Activated CD8-positive, alpha-beta T cell treated with anti-CD3 and anti-CD28 coated beads for 36 hours (primary cell): Measurements from ENCODE around the gene KLHL29. TPM values are rescaled to one million over a fixed set of nuclear protein-coding genes. Genes with fewer than 3 reads are reported as not detected.

Experiments used
- ATAC-seq: fragments of 200-7000 bp; cut with Tn5 transposase; one replicate; pipeline ENCODE4 v1.10.0; 2021; ENCODE audit warnings: mild to moderate bottlenecking, moderate library complexity
- CTCF ChIA-PET: fragments of 350-600 bp; sonication (Branson Sonifier 250); formaldehyde crosslinking; loops from one replicate; lab custom pipeline; 2021; ENCODE audit warnings: antibody characterized with exemption; lab: Charles Lee
- POLR2A ChIA-PET: fragments of 350-600 bp; sonication (Branson Sonifier 250); formaldehyde crosslinking; loops from one replicate; lab custom pipeline; 2021; ENCODE audit warnings: antibody characterized with exemption; lab: Charles Lee
- DNase-seq: peaks from one replicate; pipeline ENCODE4 v3.0.0-alpha.2; 2020
- H3K27ac Mint-ChIP-seq: one replicate; pipeline ENCODE4 v1.8.0; 2021; ENCODE audit warnings: mild to moderate bottlenecking, mixed read lengths
- H3K27me3 Mint-ChIP-seq: one replicate; pipeline ENCODE4 v1.8.0; 2021; ENCODE audit warnings: mixed read lengths
- H3K36me3 Mint-ChIP-seq: one replicate; pipeline ENCODE4 v1.8.0; 2021; ENCODE audit warnings: low read depth, mixed read lengths
- H3K4me1 Mint-ChIP-seq: one replicate; pipeline ENCODE4 v1.8.0; 2021; ENCODE audit warnings: low read depth, mixed read lengths
- H3K4me3 Mint-ChIP-seq: one replicate; pipeline ENCODE4 v1.8.0; 2021; ENCODE audit warnings: mild to moderate bottlenecking, moderate library complexity, mixed read lengths
- H3K9me3 Mint-ChIP-seq: one replicate; pipeline ENCODE4 v1.8.0; 2021; ENCODE audit warnings: mixed read lengths
- CTCF ChIP-seq: fragments of 200-600 bp; IDR thresholded peaks from one replicate; pipeline ENCODE4 v1.8.0; 2022; ENCODE audit warnings: antibody characterized with exemption, mild to moderate bottlenecking
- intact Hi-C: fragments of 100-400 bp; cut with micrococcal nuclease; formaldehyde crosslinking; loops from one replicate; pipeline ENCODE4 v1.10.0; 2022
- total RNA-seq, 2 experiments: library from RNA; stranded (reverse); gene quantifications; one replicate each; pipeline ENCODE4 v1.2.3, GENCODE V29; 2021

Gene KLHL29
- total RNA-seq, 2 experiments from 2014 or later: 1.0 to 1.2 TPM

GRCh38 chr2:23756593-23757292 lies 371.8 kb downstream of the KLHL29 start:
- Mint-ChIP-seq H3K4me3 (no peak overlapping the region), H3K4me1 (peaks cover 3% of the 10 kb centered on the region), H3K27me3 (no peaks in the 10 kb centered on the region), H3K36me3 (peaks cover 19% of the 10 kb centered on the region), H3K9me3 (no peaks in the 10 kb centered on the region), H3K27ac (no peak overlapping the region)
- DNase-seq (no peak), ATAC-seq (no peak)
- ChIA-PET CTCF (no interaction called here), POLR2A (no interaction called here)
- intact Hi-C loops: no loop called here
- TF ChIP-seq CTCF: no peak

- Mint-ChIP-seq H3K4me3 (no peak overlapping the region), H3K9me3 (no peaks in the 10 kb centered on the region), H3K27ac (no peak overlapping the region), H3K4me1 (peaks cover 4% of the 10 kb centered on the region), H3K27me3 (no peaks in the 10 kb centered on the region), H3K36me3 (peaks cover 18% of the 10 kb centered on the region)
- no peak for TF ChIP-seq CTCF
- POLR2A ChIA-PET: no interaction called here
- ATAC-seq (no peak), DNase-seq (no peak)
- intact Hi-C loops: no loop called here
- CTCF ChIA-PET: no interaction called here
These were observed 372.9 kb downstream of the KLHL29 start for GRCh38 chr2:23757686-23758433.
